Kidney epithelial cell (primary cell): ENCODE measurements around the gene IL3RA. TPM values are rescaled to one million over a fixed set of nuclear protein-coding genes. Genes with fewer than 3 reads are reported as not detected.
"Not testable (repeated sequence)": the region's sequence is repeated elsewhere in the genome, so short reads cannot be mapped to it uniquely, and the experiment has no call there.

Experiments used
- DNase-seq: peaks from one replicate; pipeline ENCODE4 v3.0.0-alpha.2; 2010; ENCODE audit warnings: low read depth
- H3K27me3 ChIP-seq: 2 replicates; pipeline ENCODE4 v1.6.0; 2011; ENCODE audit warnings: low read length; ENCODE audit not compliant: control insufficient read depth, insufficient read depth
- H3K36me3 ChIP-seq: 2 replicates; pipeline ENCODE4 v1.5.1; 2011; ENCODE audit warnings: low read length; ENCODE audit not compliant: control insufficient read depth, insufficient read depth
- H3K4me3 ChIP-seq: 2 replicates; pipeline ENCODE4 v1.5.1; 2011; ENCODE audit warnings: low read depth, mild to moderate bottlenecking, control low read depth, low read length
- CTCF ChIP-seq: IDR thresholded peaks from 2 replicates; pipeline ENCODE4 v1.5.1; 2011; ENCODE audit warnings: mild to moderate bottlenecking, moderate library complexity, low read length, control low read depth, inconsistent platforms; ENCODE audit not compliant: insufficient read depth, poor library complexity, severe bottlenecking
- total RNA-seq: library from RNA; depleted of rRNA; stranded (reverse); fragments of >200 nt; gene quantifications from 2 replicates; pipeline ENCODE4 v1.2.3, GENCODE V29; 2015

The IL3RA gene
- total RNA-seq, 1 donor from 2014 or later: 9.7 TPM

GRCh38 chrX:1421433-1422134 is 85.0 kb downstream of the IL3RA start:
- TF ChIP-seq CTCF: no peak
- Histone ChIP-seq H3K4me3 (no peak overlapping the region), H3K36me3 (peaks cover 6% of the 10 kb centered on the region), H3K27me3 (no peaks in the 10 kb centered on the region)
- DNase-seq: no peak

- H3K4me3 ChIP-seq: no peak overlapping the region
- TF ChIP-seq CTCF: no peak
- no peak for DNase-seq
- no peaks in the 10 kb centered on the region for H3K27me3 ChIP-seq
- H3K36me3 ChIP-seq: peaks cover 6% of the 10 kb centered on the region
Observed at GRCh38 chrX:1422135-1422465, 85.5 kb downstream of the IL3RA start.

- no peaks in the 10 kb centered on the region for H3K27me3 ChIP-seq
- no peak overlapping the region for H3K4me3 ChIP-seq
- no peak for TF ChIP-seq CTCF
- H3K36me3 ChIP-seq: peaks cover 6% of the 10 kb centered on the region
- no peak for DNase-seq
Observed at GRCh38 chrX:1423215-1423614, 86.6 kb downstream of the IL3RA start.

GRCh38 chrX:1424147-1424851 is 87.7 kb downstream of the IL3RA start:
- peaks cover 4% of the 10 kb centered on the region for H3K36me3 ChIP-seq
- TF ChIP-seq CTCF: no peak
- DNase-seq: no peak

GRCh38 chrX:1425381-1425780 is 88.8 kb downstream of the IL3RA start:
- no peaks in the 10 kb centered on the region for H3K27me3 ChIP-seq
- no peak overlapping the region for H3K4me3 ChIP-seq
- peaks cover 4% of the 10 kb centered on the region for H3K36me3 ChIP-seq
- no peak for TF ChIP-seq CTCF
- no peak for DNase-seq

More at GRCh38 chrX:1424147-1424851, 87.7 kb downstream of the IL3RA start:
- H3K27me3 ChIP-seq: no peaks in the 10 kb centered on the region
- H3K4me3 ChIP-seq: no peak overlapping the region

- not testable (repeated sequence) for H3K36me3 ChIP-seq, DNase-seq, H3K4me3 ChIP-seq, H3K27me3 ChIP-seq
Observed at GRCh38 chrX:1426321-1426720, 89.7 kb downstream of the IL3RA start.
